ENCODE data around the gene ITGB2. TPM values are rescaled to one million over a fixed set of nuclear protein-coding genes. Genes with fewer than 3 reads are reported as not detected.

ITGB2 gene
- total RNA-seq, 6 experiments from 2014 or later = 12.9 to 61.8 (median 36.6) TPM

DNA sequence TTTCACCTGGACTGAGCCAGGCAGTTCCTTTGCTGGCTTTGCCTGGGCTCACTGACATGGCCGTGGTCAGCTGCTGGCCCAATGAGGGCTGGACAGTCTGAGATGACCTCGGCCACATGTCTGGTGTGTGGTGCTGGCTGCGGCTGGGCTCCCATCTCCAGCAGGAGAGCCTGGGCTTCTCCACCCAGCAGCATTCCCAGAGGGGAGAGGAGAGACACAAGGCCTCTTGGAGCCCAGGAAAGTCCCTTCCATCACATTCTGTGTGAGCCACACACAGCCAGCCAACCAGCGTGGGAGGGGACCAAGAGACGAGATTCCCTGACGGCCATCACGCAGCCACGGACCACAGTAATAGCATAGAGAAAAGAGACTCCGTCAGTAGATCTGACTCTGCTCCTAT lies 81.7 kb downstream of the ITGB2 start:
- 75% methylated on average over 4 of the region's 9 CpGs for WGBS (ENCODE audit: insufficient coverage, low coverage, low lambda C conversion rate, missing lambda C conversion rate)
- Histone ChIP-seq H3K27me3 (no peaks in the 10 kb centered on the region), H3K9me3 (no peaks in the 10 kb centered on the region), H3K27ac (no peak overlapping the region), H3K4me1 (no peaks in the 10 kb centered on the region), H3K4me3 (no peak overlapping the region), H3K36me3 (no peaks in the 10 kb centered on the region)
- intact Hi-C loops (cut with DNase I) = no loop called here
- DNase-seq (peak in 1 of 3 donors; percentile 22), ATAC-seq (no peak)
- TF ChIP-seq POLR2A (IDR thresholded peaks at IDR 0.05) (no peak), CTCF (IDR thresholded peaks at IDR 0.05) (no peak)

DNA sequence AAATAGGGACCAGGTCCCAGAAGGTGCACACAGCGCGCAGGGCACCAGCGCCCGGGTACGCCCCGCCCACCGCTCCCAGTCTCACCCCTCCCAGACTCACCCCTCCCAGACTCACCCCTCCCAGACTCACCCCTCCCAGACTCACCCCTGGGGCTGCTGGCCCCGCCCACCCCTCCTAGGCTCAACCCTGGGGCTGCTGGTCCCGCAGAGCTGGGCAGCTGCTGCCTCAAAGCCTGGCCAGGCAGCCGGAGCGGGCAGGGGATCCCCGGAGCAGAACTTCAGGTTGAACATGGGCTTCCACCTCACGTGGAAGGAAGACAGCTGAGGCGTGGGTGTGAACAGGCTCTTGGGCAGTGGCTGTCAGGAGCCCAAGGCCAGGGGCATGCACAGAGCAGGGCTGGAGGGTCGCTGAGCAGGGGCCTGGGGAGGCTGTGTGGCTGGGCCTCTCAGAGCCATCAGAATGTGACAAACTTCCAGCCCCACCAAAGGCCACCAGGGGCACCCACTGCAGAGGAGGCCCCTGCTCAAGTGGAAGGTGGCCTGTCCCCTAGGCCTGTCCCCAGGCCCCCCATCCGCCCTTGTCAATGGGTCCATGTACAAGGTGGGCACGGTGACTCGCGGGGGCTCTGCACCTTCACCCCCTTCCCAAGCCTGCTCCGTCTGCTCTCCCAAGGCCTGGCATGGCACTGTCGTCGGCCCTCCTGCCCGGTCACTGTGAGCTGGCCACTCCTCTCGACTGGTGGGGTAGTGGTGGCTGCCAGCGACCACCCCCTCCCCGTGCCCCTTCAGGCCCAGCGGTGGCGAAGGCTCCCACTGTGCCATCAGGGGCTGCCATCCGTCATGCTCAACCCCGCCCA lies 82.4 kb downstream of the ITGB2 start:
- WGBS (ENCODE audit: insufficient coverage, low coverage, low lambda C conversion rate, missing lambda C conversion rate) = 62% methylated on average over 7 of the region's 30 CpGs
- TF ChIP-seq CTCF (IDR thresholded peaks at IDR 0.05) (no peak), POLR2A (IDR thresholded peaks at IDR 0.05) (no peak)

DNA sequence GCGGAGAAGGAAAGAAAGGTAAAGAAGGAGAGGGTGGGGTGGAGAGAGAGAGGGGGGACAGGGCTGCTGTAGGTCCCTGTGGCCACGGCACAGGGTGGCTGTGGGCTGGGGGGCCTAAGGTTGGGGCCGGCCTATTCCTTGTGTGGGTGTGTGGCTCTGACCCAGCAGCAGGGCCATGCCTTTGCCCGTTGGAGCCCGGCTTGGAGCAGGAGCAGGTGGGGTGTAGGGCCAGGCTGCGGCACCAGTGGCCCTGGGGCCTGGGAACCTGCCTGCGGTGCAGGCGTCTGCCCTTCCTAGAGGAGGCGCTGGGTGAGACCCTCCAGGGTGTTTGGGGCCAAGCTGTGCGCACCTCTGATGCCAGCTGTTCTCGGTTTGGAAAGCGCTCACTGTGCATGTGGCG lies 83.2 kb downstream of the ITGB2 start:
- Histone ChIP-seq H3K4me3 (no peak overlapping the region), H3K27me3 (no peaks in the 10 kb centered on the region), H3K9me3 (no peaks in the 10 kb centered on the region), H3K4me1 (no peaks in the 10 kb centered on the region), H3K36me3 (no peaks in the 10 kb centered on the region), H3K27ac (no peak overlapping the region)
- DNase-seq (peak in 1 of 3 donors; percentile 47), ATAC-seq (no peak)
- intact Hi-C loops (cut with DNase I) = no loop called here
- WGBS (ENCODE audit: insufficient coverage, low coverage, low lambda C conversion rate, missing lambda C conversion rate) = 80% methylated on average over 2 of the region's 13 CpGs
- TF ChIP-seq CTCF (IDR thresholded peaks at IDR 0.05) (no peak), POLR2A (IDR thresholded peaks at IDR 0.05) (no peak)

More for the DNA sequence above, 82.4 kb downstream of the ITGB2 start:
- Histone ChIP-seq H3K9me3 (no peaks in the 10 kb centered on the region), H3K27ac (no peak overlapping the region), H3K4me3 (no peak overlapping the region), H3K27me3 (no peaks in the 10 kb centered on the region), H3K4me1 (no peaks in the 10 kb centered on the region), H3K36me3 (no peaks in the 10 kb centered on the region)
- peak in 1 of 4 donors; percentile 7 for ATAC-seq
- peak in 1 of 3 donors; percentile 48 for DNase-seq
- intact Hi-C loops (cut with DNase I) = no loop called here

GRCh38 chr21:44836666-44837471 lies 83.8 kb downstream of the ITGB2 start:
- Histone ChIP-seq H3K9me3 (no peaks in the 10 kb centered on the region), H3K36me3 (no peaks in the 10 kb centered on the region), H3K4me3 (no peak overlapping the region), H3K27me3 (no peaks in the 10 kb centered on the region), H3K4me1 (no peaks in the 10 kb centered on the region), H3K27ac (no peak overlapping the region)
- TF ChIP-seq POLR2A (IDR thresholded peaks at IDR 0.05) = no peak
- TF ChIP-seq CTCF (IDR thresholded peaks at IDR 0.05) = no peak
- 83% methylated on average over 6 of the region's 37 CpGs for WGBS (ENCODE audit: insufficient coverage, low coverage, low lambda C conversion rate, missing lambda C conversion rate)
- DNase-seq (peak in 1 of 3 donors; percentile 46), ATAC-seq (peak in 1 of 4 donors; percentile 26)
- intact Hi-C loops (cut with DNase I) = no loop called here
